ENCODE data around the gene OGA.

OGA gene

GRCh38 chr10:101767966-101768790, 50.1 kb downstream of the OGA start:
- TF ChIP-seq CTCF (IDR thresholded peaks at IDR 0.05; ENCODE audit: extremely low read depth, missing control alignments), result no peak
- DNase-seq (ENCODE audit: low spot score), result no peak

GRCh38 chr10:101767600-101767945, 50.7 kb downstream of the OGA start:
- TF ChIP-seq CTCF (IDR thresholded peaks at IDR 0.05; ENCODE audit: extremely low read depth, missing control alignments), result no peak
- DNase-seq (ENCODE audit: low spot score), result no peak

GRCh38 chr10:101766753-101767599, 51.3 kb downstream of the OGA start:
- TF ChIP-seq CTCF (IDR thresholded peaks at IDR 0.05; ENCODE audit: extremely low read depth, missing control alignments), result no peak

GRCh38 chr10:101766306-101766705, 51.9 kb downstream of the OGA start:
- TF ChIP-seq CTCF (IDR thresholded peaks at IDR 0.05; ENCODE audit: extremely low read depth, missing control alignments), result no peak
- DNase-seq (ENCODE audit: low spot score), result no peak

More at GRCh38 chr10:101766753-101767599, 51.3 kb downstream of the OGA start:
- DNase-seq (ENCODE audit: low spot score), result no peak

- no peak for TF ChIP-seq CTCF (IDR thresholded peaks at IDR 0.05; ENCODE audit: extremely low read depth, missing control alignments)
- DNase-seq (ENCODE audit: low spot score), result no peak
Observed at GRCh38 chr10:101763141-101763846, 55.0 kb downstream of the OGA start.

- no peak for TF ChIP-seq CTCF (IDR thresholded peaks at IDR 0.05; ENCODE audit: extremely low read depth, missing control alignments)
- no peak for DNase-seq (ENCODE audit: low spot score)
Observed at GRCh38 chr10:101762736-101763135, 55.5 kb downstream of the OGA start.
